NAMALWA (cell line): ENCODE measurements around the gene GMPR.

ENCODE experiments used
- DNase-seq: peaks from one replicate; pipeline ENCODE4 v3.0.0-alpha.2; 2015; ENCODE audit warnings: low spot score

GMPR gene

GRCh38 chr6:16238057-16238962 is at the start of gene GMPR:
Gene GMPR, plus strand, starts transcription at chr6:16238587. Its CDS starts 107 bp downstream, at chr6:16238694.
- DNase-seq: no peak

DNA sequence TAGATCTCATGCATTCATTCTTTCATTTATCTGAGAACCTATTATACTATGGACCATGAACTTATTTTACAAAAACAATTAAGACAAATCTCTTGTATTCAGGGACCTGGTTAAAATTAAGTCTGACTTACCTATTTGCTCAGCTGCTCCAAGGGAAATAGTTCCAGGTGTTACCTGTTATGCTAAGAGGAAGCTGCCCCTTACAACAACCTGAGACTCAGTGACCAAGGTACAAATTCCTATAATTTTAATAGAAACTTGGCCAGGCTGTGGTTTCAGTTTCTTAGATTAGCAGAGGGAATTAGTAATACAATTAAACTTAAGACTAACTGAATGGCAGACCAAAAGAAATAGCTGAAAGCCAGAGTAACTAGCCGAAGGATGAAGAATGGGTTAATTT is 48.2 kb upstream of the GMPR start:
- no peak for DNase-seq

DNA sequence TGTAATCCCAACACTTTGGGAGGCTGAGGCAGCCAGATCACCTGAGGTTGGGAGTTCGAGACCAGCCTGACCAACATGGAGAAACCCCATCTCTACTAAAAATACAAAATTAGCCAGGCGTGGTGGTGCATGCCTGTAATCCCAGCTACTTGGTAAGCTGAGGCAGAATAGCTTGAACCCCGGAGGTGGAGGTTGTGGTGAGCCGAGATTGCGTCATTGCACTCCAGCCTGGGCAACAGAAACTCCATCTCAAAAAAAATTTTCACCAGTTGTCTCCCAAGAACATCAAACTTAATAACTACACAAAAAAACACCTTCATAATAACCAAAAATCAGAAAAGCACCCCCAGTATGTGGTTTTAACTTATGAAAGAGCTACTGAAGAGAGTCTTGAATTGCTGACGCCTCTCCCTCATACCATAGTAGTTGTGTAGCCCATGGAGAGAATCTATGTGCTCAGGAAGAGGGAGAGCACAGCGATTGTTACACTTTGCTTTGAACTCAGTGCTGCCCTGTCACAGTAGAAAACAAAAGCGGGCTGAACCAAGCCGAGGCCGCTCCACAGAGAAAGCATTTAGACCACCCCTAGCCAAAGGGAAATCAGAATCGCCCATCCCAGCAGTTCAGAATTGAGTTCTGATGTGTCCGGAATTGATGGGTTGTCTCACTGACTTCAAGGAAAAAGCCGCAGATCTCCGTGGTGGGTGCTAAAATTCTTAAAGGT is 42.0 kb upstream of the GMPR start:
- no peak for DNase-seq

GRCh38 chr6:16196984-16197546 is 41.3 kb upstream of the GMPR start:
- no peak for DNase-seq

DNA sequence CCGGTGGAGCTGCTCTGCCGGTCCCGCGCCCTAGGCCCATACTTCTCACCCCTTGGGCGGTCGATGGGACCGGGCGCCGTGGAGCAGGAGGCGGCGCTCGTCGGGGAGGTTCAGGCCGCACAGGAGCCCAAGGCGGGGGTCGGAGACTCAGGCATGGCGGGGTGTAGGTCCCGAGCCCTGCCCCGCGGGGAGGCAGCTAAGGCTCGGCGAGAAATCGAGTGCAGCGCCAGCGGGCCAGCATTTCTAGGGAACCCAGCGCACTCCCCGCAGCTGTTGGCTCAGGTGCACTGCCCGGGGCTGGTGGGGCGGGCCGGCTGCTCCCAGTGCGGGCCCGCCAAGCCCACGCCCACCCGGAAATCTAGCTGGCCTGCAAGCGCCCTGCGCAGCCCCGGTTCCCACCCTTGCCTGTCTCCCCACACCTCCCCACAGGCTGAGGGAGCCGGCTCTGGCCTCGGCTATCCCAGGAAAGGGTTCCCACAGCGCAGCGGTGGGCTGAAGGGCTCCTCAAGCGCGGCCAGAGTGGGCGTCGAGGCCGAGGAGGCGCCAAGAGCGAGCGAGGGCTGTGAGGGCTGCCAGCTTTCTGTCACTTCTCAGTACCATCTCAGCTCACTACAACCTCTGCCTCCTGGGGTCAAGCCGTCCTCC is 40.2 kb upstream of the GMPR start:
- no peak for DNase-seq

DNA sequence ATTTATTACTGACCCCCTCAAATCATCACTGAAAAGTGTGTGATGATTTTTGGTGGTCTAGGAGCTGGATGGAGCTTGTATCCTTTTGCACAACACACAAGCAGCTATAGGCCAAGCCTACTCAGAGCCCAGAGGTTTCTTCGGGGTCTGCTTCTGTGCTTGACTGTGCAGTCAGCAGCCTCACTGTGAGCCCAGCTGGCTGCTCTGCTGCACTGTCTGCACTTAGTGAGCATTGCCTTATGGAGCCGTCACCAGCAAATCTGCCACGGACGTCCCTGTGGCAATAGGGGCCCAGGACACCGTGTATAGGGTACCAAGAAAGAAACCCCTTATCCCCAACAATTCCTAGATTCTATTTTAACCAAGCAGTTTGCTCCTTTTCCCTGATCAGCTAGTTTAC is 38.6 kb upstream of the GMPR start:
- DNase-seq: no peak

DNA sequence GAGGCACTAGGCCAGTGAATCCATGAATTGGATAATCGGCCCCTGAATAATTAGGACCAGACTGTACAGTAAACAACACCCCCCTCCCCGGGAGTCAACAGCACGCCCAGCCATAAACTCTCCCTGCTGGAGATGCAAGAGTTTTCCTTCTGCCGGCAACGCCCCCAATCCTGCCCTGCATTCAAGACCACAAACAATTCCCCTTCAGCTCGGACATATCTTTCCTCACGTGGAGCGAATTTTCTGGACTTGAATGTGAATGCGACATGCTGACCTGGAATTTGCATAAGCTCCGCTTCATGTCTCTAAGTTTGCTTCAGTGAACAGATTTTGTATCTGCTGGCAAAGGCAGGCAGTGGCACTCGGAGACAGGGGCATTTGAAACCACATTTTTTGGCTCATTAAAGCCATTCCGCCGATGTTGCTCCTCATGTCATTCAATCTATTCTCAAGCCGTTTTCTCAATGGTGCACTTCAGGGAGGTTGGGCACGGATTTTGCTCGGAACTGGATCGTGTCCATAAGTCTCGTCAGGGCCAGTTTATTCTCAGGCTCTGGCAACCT is 38.0 kb upstream of the GMPR start:
- no peak for DNase-seq

- no peak for DNase-seq
Measured at GRCh38 chr6:16201706-16202105, 36.7 kb upstream of the GMPR start.

DNA sequence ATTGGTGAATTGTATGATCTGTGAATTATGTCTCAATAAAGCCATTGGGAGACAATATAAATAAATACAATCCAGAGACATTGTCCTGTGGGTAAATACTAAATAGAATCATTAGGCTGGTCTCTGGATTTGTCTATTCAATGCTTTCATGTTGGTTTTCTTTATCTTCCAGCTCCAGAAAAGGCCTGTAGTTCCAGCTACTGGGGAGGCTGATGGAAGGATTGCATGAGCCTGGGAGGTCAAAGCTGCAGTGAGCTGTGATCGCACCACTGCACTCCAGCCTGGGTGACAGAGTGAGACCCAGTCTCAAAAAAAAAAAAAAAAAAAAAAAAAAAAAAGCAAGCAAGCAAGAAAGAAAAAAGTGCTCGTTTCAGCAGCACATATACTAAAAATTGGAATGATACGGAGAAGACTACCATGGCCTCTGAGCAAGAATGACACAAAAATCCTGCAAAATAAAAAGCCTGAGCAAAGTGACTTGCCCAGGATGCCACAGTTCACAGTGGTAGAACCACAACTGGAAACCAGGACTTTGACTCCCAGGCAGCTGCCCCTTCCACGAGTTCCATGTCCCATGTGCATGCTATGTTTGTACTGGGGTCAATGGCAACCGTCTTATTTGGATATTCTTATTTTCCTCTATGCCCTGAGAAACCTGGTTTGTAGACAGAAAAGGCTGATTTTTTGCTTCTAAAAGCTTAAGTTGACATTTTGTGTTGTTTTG is 33.6 kb upstream of the GMPR start:
- peak; percentile 58 for DNase-seq

- DNase-seq: peak; percentile 99
Measured at GRCh38 chr6:16205377-16206144, 32.8 kb upstream of the GMPR start.

DNA sequence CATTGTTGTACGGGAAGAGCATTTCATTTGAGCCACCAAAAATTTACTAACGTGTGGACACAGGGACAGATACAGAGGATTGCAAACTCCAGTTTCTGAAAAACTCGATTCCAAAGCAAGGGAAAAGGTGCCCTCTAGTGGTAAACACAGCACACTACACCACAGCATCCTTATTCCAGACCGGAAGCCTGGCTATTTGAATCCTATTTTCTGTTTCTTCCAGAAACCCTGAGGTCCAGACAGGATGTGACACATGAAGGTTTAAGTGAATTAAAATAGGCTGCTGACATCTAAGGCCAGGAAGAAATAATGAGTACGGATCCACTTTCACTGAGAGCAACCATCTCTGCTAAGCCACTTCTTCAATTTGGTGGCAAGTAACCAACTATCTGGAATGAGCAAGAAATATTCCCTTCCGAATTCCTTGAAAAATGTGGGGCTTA is 31.8 kb upstream of the GMPR start:
- DNase-seq: peak; percentile 83

DNA sequence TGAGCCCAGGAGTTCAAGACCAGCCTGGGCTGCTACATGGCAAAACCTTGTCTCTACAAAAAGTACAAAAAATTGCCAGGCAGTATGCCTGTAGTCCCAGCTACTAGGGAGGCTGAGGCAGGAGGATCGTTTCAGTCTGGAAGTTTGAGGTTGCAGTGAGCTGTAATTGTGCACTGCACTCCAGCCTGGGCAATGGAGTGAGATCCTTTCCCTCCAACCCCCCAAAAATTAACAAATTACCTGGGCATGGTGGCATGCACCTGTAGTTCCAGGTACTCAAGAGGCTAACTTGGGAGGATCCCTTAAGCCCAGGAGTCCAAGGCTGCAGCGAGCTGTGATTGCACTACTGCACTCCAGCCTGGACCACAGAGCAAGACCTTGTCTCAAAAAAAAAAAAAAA is 29.4 kb upstream of the GMPR start:
- DNase-seq: no peak

DNA sequence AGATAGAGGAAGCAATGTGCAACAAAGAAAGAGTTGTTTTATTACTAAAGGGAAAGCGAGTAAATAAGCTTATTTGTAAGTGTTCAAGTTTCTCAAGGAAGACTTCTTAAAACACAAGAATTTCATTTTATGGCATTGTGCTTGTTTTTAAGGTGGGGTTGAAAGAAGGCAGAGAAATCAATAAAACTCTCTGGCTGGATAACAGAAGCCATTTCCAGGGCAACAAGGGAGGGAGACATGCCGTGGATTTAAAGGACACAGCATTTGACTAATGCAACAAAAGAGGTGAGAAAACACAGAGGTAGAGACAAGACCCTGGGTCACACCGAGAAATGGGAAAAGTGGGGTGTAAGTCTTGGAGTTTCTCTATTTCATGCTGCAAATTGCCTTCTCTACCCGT is 28.8 kb upstream of the GMPR start:
- DNase-seq: no peak

GRCh38 chr6:16212276-16212675 is 26.1 kb upstream of the GMPR start:
- no peak for DNase-seq

DNA sequence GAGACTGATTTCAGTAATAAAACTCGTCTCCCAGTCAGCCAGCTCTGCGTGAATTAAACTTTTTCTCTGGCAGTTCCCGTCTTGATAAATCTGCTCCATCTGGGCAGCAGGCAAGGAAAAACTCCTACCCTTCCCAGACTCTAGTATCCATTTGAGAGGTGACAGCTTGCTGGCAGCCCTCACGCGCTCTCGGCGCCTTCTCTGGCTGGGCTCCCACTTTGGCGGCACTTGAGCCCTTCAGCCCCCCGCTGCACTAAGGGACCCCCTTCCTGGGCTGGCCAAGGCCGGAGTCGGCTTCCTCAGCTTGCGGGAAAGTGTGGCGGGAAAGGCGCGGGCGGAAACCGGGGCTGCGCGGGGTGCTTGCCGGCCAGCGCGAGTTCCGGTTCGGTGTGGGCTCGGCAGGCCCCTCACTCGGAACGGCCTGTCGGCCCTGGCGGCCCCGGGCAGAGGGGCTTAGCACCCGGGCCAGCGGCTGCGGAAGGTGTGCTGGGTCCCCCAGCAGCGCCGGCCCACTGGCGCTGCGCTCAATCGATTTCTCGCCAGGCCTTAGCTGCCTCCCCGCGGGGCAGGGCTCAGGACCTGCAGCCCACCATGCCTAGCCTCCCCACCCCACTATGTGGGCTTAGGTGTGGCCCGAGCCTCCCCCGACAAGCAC is 21.8 kb upstream of the GMPR start:
- no peak for DNase-seq

DNA sequence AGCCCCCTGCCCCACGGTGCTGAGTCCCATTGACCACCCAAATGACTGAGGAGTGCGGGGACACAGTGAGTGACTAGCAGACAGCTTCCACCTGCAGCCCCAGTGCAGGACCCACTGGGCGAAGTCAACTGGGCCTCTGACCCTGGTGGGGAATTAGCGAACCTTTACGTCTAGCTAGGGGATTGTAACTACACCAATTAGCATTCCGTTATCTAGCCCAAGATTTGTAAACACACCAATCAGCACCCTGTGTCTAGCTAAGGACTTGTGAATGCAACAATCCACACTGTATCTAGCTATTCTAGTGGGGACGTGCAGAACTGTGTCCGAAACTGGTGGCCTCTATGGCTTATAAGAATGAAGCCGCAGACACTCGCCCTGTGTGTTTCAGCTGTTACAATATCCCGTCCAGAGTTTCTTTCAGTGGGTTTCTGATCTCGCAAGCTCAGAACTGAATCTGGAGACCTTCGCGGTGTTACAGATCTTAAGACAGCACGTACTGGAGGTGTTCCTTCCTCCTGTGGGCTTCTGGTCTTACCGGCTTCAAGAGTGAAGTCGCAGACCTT is 21.1 kb upstream of the GMPR start:
- no peak for DNase-seq

DNA sequence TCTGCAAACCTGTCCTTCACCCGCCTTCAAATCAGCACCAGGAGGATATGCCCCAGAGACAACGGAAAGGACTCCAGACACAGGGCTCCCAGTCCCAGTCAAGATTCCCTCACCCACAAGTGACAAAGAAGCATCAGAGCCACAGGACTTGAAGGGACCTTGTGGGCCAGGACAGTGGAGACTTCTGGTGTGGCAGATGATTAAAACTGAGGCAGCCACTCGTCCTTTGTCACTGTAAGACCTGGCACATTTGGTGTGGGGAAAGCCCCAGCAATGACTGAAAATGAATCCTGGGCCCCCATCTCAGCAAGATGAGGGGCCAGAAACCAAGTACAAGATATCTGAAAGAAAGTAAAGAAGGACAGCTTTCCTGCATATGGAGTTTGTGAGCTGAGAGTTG is 15.6 kb upstream of the GMPR start:
- DNase-seq: no peak

DNA sequence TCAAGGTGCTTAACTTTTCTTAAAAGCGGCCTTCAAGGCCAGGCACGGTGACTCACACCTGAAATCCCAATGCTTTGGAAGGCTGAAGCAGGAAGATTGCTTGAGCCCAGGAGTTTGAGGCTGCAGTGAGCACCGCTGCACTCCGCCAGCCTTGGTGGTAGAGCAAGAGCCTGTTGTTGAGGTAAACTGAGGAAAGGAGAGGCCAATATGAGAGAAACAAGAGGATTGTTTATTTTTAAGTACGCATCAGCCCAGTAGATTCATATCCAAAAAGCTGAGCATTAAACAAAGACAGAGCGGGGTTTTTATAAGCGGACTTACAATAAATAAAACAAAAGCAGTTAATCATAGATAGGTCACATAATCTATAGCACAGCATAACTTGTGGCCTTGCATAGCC is 15.0 kb upstream of the GMPR start:
- no peak for DNase-seq

GRCh38 chr6:16224409-16224808 is 14.0 kb upstream of the GMPR start:
- DNase-seq: no peak
